ENCODE measurements around the gene DUOXA2. TPM values are rescaled to one million over a fixed set of nuclear protein-coding genes. Genes with fewer than 3 reads are reported as not detected.

The DUOXA2 gene
- total RNA-seq, 4 donors from 2014 or later: not detected

DNA sequence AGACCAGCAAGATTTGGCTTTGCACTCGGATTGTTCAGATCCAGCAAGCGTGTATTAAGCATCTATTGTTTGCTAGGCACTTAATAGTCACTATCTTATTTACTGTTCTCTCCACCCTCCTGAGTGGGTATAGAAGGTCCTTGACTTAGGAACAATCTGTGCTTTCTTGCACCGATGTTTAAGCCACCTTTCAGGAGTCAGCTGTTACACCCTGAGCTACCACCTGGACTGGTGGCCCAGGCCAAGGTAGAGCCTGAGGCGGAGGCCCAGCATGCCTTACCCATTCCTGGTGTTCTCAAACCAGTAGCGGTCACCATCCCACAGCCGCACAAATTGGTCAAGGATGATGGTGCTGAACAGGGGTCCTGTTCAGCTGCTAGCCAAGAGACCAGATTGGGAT lies 25.6 kb downstream of the DUOXA2 start:
- TF ChIP-seq, protein P1, sequence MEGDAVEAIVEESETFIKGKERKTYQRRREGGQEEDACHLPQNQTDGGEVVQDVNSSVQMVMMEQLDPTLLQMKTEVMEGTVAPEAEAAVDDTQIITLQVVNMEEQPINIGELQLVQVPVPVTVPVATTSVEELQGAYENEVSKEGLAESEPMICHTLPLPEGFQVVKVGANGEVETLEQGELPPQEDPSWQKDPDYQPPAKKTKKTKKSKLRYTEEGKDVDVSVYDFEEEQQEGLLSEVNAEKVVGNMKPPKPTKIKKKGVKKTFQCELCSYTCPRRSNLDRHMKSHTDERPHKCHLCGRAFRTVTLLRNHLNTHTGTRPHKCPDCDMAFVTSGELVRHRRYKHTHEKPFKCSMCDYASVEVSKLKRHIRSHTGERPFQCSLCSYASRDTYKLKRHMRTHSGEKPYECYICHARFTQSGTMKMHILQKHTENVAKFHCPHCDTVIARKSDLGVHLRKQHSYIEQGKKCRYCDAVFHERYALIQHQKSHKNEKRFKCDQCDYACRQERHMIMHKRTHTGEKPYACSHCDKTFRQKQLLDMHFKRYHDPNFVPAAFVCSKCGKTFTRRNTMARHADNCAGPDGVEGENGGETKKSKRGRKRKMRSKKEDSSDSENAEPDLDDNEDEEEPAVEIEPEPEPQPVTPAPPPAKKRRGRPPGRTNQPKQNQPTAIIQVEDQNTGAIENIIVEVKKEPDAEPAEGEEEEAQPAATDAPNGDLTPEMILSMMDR (IDR thresholded peaks at IDR 0.05): no peak
- no peak for DNase-seq (ENCODE audit: low spot score)
- ATAC-seq (ENCODE audit: low FRiP score): no peak

DNA sequence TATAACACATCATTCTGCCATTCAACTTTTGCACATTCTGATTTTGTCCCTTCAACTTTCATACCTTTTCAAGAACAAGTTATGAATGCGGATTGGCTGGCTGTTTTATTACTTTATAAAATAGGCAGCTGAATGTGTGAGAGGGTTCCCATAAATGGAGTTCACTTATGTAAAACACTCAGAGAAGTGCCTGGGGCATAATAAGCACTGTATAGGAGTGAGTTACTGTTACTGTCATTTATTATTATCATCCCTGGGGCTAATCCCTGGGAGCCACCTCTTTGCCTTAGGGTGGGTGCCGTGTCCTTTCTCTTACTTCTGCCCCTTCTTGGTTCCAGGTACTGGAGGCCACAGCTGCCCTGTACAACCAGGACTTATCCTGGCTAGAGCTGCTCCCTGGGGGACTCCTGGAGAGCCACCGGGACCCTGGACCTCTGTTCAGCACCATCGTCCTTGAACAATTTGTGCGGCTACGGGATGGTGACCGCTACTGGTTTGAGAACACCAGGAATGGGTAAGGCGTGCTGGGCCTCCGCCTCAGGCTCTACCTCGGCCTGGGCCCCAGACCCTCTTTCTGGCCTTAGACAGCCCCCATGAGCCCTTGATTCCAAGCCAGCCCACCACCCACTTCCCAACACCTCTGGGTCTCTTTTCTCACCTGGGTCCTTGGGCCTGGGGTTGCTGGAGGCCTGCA lies 26.6 kb downstream of the DUOXA2 start:
- ATAC-seq (ENCODE audit: low FRiP score) (no peak), DNase-seq (ENCODE audit: low spot score) (no peak)
- TF ChIP-seq, protein P1 (IDR thresholded peaks at IDR 0.05): no peak

GRCh38 chr15:45141386-45141785 lies 27.3 kb downstream of the DUOXA2 start:
- TF ChIP-seq, protein P1 (IDR thresholded peaks at IDR 0.05): no peak
- no peak for ATAC-seq (ENCODE audit: low FRiP score)
- no peak for DNase-seq (ENCODE audit: low spot score)

GRCh38 chr15:45143056-45143455 lies 28.9 kb downstream of the DUOXA2 start:
- no peak for DNase-seq (ENCODE audit: low spot score)
- ATAC-seq (ENCODE audit: low FRiP score): no peak

GRCh38 chr15:45143946-45144345 lies 29.8 kb downstream of the DUOXA2 start:
- TF ChIP-seq, protein P1 (IDR thresholded peaks at IDR 0.05): no peak
- no peak for DNase-seq (ENCODE audit: low spot score)
- no peak for ATAC-seq (ENCODE audit: low FRiP score)

More at GRCh38 chr15:45143056-45143455, 28.9 kb downstream of the DUOXA2 start:
- TF ChIP-seq, protein P1 (IDR thresholded peaks at IDR 0.05): no peak

- DNase-seq (ENCODE audit: low spot score) (no peak), ATAC-seq (ENCODE audit: low FRiP score) (no peak)
- TF ChIP-seq, protein P1 (IDR thresholded peaks at IDR 0.05): no peak
Measured at GRCh38 chr15:45144775-45145174, 30.6 kb downstream of the DUOXA2 start.

DNA sequence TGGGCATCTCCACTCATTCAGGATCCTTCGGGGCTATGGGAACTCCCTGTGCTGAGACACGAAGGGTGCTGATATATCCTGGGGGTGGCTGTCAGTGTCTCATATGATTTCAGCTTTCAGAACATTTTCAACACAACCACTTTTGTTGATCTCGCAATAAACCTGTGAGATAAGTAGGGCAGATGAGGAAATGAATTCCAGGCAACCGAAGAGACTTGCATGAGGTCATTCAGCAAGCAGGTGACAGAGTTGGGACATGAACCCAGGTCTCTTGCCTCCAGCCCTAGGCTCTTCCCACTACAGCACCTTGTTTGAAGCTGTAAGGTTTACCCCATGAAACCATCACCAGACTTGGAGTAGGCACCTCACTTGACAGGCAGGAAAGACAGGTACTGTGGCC lies 32.3 kb downstream of the DUOXA2 start:
- TF ChIP-seq, protein P1 (IDR thresholded peaks at IDR 0.05): no peak
- ATAC-seq (ENCODE audit: low FRiP score): no peak
- DNase-seq (ENCODE audit: low spot score): no peak
